Thoracic aorta (tissue), 2 donors: ENCODE data around the gene FOXC1. TPM values are rescaled to one million over a fixed set of nuclear protein-coding genes. Genes with fewer than 3 reads are reported as not detected.
A peak's percentile ranks its signal among the peaks of the same experiment; 100 is the strongest.

ENCODE experiments used
- ATAC-seq: fragments of 150-250 bp; one replicate; pipeline ENCODE4 v1.8.0; 2017; ENCODE audit warnings: low read depth; ENCODE audit not compliant: insufficient number of reproducible peaks, low FRiP score
- DNase-seq: peaks from one replicate; pipeline ENCODE4 v3.0.0-alpha.2; 2020; ENCODE audit warnings: low spot score
- H3K27ac ChIP-seq, 2 donors: fragments of 200-600 bp; sonication (generic); 1 replicate in 1 of 2; 2 replicates in 1 of 2; pipeline ENCODE4 v1.5.1; 2016; ENCODE audit warnings: mild to moderate bottlenecking in 2 of 2, moderate library complexity in 2 of 2
- H3K27me3 ChIP-seq: fragments of 200-600 bp; sonication (generic); replicated peaks from 2 replicates; pipeline ENCODE4 v1.6.0; 2016; ENCODE audit warnings: mild to moderate bottlenecking; ENCODE audit not compliant: insufficient read depth
- H3K36me3 ChIP-seq: fragments of 200-600 bp; sonication (generic); one replicate; pipeline ENCODE4 v1.5.1; 2016
- H3K4me1 ChIP-seq, 2 donors: fragments of 200-600 bp; sonication (generic); 1 replicate in 1 of 2; 2 replicates in 1 of 2; pipeline versions ENCODE4 v1.5.1 to v1.6.0; 2016; ENCODE audit warnings: low read depth in 2 of 2, mild to moderate bottlenecking in 1 of 2; ENCODE audit not compliant: control insufficient read depth in 1 of 2
- H3K4me3 ChIP-seq: fragments of 200-600 bp; sonication (generic); 2 replicates; pipeline ENCODE4 v1.5.1; 2016; ENCODE audit warnings: mild to moderate bottlenecking
- H3K9me3 ChIP-seq: fragments of 200-600 bp; sonication (generic); 2 replicates; pipeline ENCODE4 v1.5.1; 2016
- CTCF ChIP-seq: fragments of 200-600 bp; sonication (generic); IDR thresholded peaks from one replicate; pipeline ENCODE4 v1.5.1; 2019; ENCODE audit warnings: antibody characterized with exemption
- total RNA-seq, 2 donors: library from RNA; depleted of rRNA; stranded (reverse); fragments of >200 nt; gene quantifications; one replicate each; pipeline versions ENCODE4 v1.1.0 to v1.2.3, GENCODE V29; 2016

The FOXC1 gene
- total RNA-seq, 2 donors from 2014 or later, result 103 to 109 TPM

GRCh38 chr6:1596088-1596852 is 13.4 kb upstream of the FOXC1 start:
- no peaks in the 10 kb centered on the region for H3K36me3 ChIP-seq
- ATAC-seq (peak; percentile 72), DNase-seq (no peak)
- peak overlapping the region; percentile 65 for H3K4me3 ChIP-seq
- H3K4me1 ChIP-seq, result peaks cover 5 to 28% of the 10 kb centered on the region in 2 donors
- peak; percentile 92 for TF ChIP-seq CTCF
- no peaks in the 10 kb centered on the region for H3K9me3 ChIP-seq
- H3K27me3 ChIP-seq, result no peaks in the 10 kb centered on the region
- peak overlapping the region in 1 of 2 donors; percentile 21 for H3K27ac ChIP-seq

DNA sequence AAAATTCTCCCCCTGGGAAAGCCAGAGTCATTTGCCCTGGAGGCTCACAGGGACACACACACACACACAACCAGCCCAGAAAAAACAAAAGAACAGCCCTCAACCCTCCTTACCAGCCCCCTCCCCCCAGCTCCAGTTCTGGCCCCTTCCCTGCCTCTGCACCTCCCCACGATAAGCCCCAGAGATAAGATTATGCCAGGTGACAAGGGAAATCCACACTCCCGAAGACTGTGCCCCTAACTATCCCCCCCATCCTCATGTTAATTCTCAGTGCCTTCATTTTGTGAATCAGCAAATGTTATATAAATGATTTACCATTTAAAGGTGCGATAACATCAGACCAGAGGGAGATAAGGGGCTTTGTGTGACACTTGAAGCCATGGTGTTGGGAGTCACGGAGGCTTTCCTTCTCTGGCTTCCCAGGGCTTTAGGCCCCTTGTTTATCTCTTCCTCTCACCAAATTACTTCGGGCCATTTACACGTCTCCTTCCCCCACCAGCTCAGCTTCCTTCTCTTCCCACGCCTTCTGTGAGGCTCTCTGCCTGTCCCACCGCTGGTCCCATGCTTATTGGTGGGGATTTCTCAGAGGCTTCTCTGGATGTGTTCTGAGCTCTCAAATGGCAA is 12.5 kb upstream of the FOXC1 start:
- Histone ChIP-seq H3K4me3 (no peak overlapping the region), H3K36me3 (no peaks in the 10 kb centered on the region), H3K9me3 (no peaks in the 10 kb centered on the region), H3K27me3 (no peaks in the 10 kb centered on the region), H3K27ac (peak overlapping the region; percentile 21 to 24), H3K4me1 (peaks cover 9 to 38% of the 10 kb centered on the region in 2 donors)
- ATAC-seq (no peak), DNase-seq (no peak)
- TF ChIP-seq CTCF, result no peak

DNA sequence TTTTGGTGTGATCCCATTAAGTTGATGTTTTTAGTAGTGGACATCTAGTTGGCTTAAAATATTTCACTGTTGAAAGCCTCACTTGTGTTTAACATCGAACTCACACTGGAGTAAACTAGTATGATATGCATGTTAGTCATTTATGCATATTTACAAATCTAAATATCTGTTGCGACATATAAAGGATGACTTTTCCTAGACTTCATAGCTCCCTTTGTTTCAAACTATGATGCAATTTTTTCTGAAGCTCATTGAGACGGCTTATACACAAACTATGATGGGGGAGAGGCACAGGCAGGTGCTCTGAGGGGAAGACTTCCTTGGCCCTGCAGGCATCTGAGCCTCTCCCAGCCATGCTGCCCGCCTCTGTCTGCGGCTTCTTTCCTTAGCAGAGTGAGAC is 11.8 kb upstream of the FOXC1 start:
- ATAC-seq, result no peak
- no peaks in the 10 kb centered on the region for H3K27me3 ChIP-seq
- TF ChIP-seq CTCF, result no peak

DNA sequence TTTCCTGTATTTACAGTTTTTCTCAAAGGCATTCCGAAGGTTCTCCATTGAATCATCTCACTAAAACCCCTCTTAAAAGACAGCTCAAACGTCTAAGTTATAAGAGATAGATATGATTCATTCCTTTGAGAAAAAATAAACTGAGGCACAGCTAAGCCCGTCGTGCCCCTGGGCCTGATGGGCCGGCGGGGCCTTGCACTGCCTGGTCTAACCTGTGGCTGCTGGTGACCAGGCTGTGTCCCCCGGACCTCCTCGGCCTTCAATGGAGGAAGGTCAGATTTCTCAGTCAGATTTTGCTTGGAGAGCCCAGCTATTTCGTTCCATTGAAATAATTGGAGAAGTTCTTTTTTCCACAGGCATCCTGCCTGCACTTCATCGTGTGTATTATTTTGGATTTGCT is 11.3 kb upstream of the FOXC1 start:
- Histone ChIP-seq H3K4me3 (no peak overlapping the region), H3K4me1 (peaks cover 9 to 50% of the 10 kb centered on the region in 2 donors), H3K27me3 (no peaks in the 10 kb centered on the region), H3K9me3 (no peaks in the 10 kb centered on the region), H3K36me3 (no peaks in the 10 kb centered on the region), H3K27ac (no peak overlapping the region)
- TF ChIP-seq CTCF, result no peak
- ATAC-seq (no peak), DNase-seq (no peak)

More for the DNA sequence above, 11.8 kb upstream of the FOXC1 start:
- Histone ChIP-seq H3K36me3 (no peaks in the 10 kb centered on the region), H3K4me1 (peaks cover 9 to 44% of the 10 kb centered on the region in 2 donors), H3K9me3 (no peaks in the 10 kb centered on the region), H3K4me3 (no peak overlapping the region), H3K27ac (peak overlapping the region in 1 of 2 donors; percentile 24)
- DNase-seq, result no peak

DNA sequence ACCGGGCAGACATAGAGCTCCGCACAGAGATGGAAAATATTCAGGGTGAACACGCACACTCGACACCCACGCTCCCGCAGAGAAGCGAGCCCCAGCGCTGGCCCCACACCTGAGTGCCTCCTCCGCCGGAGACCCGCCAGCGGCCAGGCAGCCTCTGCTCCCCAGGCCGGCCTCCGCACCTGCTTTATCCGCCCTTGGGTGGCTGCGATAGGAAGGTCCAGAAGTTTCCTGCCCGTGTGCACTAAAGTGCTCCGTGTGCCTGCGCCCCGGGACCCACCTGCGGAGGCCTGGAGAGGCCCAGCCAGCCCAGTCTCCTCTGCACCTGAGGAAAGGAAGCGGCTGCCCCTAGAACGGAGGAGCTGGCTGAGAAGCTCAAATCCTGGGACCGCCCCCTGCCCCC is 10.8 kb upstream of the FOXC1 start:
- Histone ChIP-seq H3K4me3 (no peak overlapping the region), H3K9me3 (no peaks in the 10 kb centered on the region), H3K27me3 (no peaks in the 10 kb centered on the region), H3K36me3 (no peaks in the 10 kb centered on the region), H3K27ac (no peak overlapping the region), H3K4me1 (peaks cover 9 to 54% of the 10 kb centered on the region in 2 donors)
- no peak for DNase-seq
- no peak for TF ChIP-seq CTCF
- no peak for ATAC-seq
